22Rv1 (cell line): Measurements from ENCODE around the gene EIF4E3.

Experiments
- H3K27ac ChIP-seq: fragments of 450-650 bp; 2 replicates; pipeline ENCODE4 v1.5.1; 2017
- ZFX ChIP-seq: fragments of 450-650 bp; IDR thresholded peaks from 2 replicates; pipeline ENCODE4 v1.6.1; 2017; ENCODE audit warnings: antibody characterized with exemption, borderline replicate concordance
- TF ChIP-seq, protein P1 (sequence below): fragments of 450-650 bp; IDR thresholded peaks from 2 replicates; pipeline ENCODE4 v1.5.1; 2017; ENCODE audit warnings: mild to moderate bottlenecking

The EIF4E3 gene

DNA sequence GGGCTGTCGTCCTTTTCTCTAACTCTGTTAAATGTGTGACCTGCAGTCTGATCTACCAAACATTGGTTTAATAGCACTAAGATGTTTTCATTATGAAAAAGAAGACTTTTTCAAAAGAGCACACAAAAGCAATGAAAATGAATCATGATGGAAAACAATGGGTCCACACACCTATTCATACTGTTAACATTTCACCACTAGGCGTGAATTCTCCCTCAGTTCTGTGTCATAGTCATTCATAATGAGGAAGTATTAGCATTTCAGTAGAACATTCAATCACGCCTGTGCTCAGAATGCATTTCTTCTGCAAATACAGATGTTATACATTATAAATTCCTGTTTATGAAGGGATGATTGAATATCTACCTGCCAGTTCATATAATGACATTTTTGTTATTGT, 35.9 kb downstream of the EIF4E3 start:
- TF ChIP-seq, protein P1, sequence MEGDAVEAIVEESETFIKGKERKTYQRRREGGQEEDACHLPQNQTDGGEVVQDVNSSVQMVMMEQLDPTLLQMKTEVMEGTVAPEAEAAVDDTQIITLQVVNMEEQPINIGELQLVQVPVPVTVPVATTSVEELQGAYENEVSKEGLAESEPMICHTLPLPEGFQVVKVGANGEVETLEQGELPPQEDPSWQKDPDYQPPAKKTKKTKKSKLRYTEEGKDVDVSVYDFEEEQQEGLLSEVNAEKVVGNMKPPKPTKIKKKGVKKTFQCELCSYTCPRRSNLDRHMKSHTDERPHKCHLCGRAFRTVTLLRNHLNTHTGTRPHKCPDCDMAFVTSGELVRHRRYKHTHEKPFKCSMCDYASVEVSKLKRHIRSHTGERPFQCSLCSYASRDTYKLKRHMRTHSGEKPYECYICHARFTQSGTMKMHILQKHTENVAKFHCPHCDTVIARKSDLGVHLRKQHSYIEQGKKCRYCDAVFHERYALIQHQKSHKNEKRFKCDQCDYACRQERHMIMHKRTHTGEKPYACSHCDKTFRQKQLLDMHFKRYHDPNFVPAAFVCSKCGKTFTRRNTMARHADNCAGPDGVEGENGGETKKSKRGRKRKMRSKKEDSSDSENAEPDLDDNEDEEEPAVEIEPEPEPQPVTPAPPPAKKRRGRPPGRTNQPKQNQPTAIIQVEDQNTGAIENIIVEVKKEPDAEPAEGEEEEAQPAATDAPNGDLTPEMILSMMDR = no peak
- no peak for TF ChIP-seq ZFX
- no peak overlapping the region for H3K27ac ChIP-seq

DNA sequence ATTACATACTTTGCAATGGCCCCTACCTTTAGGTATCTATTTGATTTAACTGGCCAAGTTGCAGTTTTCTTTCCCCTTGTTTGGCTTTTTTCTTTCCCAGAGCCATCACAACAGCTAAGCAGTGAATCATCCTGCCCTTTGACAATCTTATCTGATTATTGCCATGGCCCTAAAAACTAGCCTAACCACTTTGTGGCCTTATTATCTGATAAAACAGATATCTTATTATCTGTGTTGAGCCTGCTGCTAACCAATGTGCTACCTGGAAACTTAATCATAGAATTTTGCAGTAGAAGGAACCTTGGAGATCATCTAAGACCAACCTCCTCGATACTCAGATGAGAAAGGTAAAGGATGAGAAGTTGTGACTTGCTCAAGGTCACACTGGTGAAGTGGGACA, 37.1 kb downstream of the EIF4E3 start:
- TF ChIP-seq, protein P1 = no peak
- TF ChIP-seq ZFX = no peak
- H3K27ac ChIP-seq = no peak overlapping the region

DNA sequence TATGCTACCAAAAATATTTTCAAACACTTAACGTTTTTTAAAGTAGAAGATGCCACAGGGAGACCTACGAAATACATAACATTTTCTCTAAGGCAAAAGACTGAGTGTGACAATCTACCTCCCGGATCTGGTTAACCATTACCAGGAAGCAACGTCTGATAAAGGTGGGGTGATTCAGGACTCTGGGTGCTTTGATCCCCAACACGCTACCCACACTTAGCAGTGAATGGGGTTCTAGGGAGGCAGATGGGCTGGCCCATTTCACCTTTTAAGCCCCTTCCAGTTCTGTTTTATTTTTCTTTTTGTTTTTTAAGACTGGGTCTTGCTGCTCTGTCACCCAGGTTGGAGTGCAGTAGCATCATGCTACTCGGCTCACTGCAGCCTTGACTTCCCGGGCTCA, 39.5 kb downstream of the EIF4E3 start:
- no peak overlapping the region for H3K27ac ChIP-seq
- TF ChIP-seq, protein P1 = no peak
- TF ChIP-seq ZFX = no peak

DNA sequence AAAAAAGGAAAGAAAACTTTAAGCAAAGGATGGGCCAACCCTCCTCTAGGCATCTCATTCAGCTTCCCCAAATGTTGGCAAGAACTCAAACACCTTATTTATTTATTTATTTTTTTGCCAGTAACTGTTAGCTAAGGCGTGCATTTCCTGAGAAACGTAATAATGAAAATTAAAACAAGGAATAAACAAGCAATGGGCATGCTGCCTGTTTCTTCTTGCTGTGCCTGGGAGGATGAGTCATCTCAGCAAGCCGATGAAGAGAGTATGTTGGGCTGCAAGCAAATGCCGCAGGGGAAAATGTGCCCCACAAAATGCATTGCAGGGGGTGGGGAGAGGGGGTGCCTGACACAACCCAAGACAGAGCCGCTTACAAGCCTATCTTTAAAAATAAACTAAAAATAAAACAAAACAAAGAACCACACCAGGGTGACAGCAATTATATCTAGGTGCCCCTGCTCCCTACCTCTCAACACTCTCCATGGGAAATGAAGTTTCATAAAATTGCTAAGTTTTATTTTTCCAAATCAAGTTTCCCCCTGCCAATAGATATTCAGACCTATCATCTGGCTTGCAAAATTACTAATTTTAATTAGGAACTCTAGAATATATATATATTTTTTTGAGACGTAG, 40.3 kb downstream of the EIF4E3 start:
- TF ChIP-seq ZFX = no peak
- TF ChIP-seq, protein P1 = no peak
- H3K27ac ChIP-seq = no peak overlapping the region

DNA sequence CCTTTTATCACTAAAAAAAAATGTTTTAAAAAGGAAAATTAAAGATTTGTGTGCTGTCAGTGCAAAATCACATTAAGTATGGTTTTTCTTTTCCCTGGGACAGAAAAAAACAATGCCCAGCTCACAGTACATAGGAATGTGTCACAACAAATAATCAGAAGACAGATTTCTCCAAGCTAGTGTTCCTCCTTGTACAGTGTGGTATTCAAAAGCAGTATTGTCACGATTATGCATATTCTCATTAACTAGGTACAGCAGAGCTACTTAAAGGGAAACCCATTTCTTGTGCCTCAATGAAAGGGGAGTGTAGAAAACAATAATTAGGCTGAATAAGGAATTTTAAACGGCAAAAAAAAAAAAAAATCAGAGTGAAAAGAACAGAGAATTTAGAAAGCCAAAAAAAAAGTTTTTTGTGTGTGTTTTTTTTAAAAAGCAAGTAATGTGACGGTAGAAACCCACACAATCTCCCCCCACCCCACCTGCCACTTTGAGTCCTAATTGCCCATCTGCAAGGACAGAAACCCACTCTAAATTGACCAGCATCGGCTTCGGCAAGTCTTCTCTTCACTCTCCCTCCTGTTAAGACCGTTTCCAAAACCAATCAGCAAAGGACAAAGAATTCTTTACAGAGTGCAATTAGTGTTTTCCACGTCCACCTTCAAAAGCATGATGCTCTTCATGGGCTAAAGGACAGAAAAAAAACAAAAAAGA, 41.0 kb downstream of the EIF4E3 start:
- H3K27ac ChIP-seq = no peak overlapping the region
- no peak for TF ChIP-seq ZFX
- TF ChIP-seq, protein P1 = no peak

DNA sequence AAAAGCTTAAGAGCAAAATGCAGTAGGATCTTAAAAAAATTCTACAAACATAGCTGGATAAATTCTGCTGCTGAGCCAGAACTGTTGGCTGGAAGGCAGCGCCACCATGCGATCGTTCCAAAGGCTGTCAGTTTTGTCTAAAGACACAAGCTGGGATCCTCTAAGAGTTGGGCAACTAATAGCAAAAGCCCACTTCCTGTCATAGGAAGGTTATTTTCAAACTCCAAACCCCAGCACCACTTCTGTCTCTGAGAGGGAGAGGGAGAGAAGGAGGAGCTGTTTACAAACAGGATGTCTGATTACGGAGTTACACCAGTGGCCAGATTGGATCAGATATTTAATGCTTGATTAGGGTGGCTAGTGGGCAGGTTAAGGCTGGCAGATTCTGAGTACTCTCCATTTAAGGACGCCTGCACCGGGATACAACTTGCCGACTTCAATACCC, 44.0 kb downstream of the EIF4E3 start:
- TF ChIP-seq, protein P1 = peak; percentile 88
- no peak for TF ChIP-seq ZFX
- H3K27ac ChIP-seq = no peak overlapping the region

DNA sequence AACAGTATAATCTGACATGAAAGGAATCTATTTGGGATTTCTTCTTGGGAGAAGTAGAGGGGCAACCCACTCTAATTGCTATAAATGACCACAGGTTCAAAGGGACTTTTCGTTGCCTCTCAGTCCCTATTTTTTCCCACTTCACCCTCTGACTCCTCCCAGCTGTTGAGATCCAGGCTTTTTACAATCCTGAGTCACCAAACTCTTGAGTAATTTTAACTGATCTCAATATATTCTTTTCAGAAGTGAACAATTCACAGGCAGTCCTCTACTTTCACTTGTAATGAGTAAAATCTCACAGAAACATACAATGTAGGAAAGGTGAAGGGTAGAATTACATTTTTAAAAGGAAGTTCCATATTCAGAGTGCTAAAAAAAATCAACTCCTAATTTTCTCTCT, 44.6 kb downstream of the EIF4E3 start:
- TF ChIP-seq, protein P1 = no peak
- no peak for TF ChIP-seq ZFX
- no peak overlapping the region for H3K27ac ChIP-seq
